H1 (cell line): ENCODE measurements around the gene DYNAP. TPM values are rescaled to one million over a fixed set of nuclear protein-coding genes. Genes with fewer than 3 reads are reported as not detected.

ENCODE experiments used
- EGR1 ChIP-seq: IDR thresholded peaks from 2 replicates; pipeline ENCODE4 v1.6.1; 2011; ENCODE audit warnings: low read depth, low read length, borderline replicate concordance
- HDAC2 ChIP-seq, 2 experiments: fragments of 300-600 bp in 1 of 2; sonication (generic) in 1 of 2; IDR thresholded peaks; 2 replicates each; pipeline ENCODE4 v1.6.1; 2011 to 2012; ENCODE audit warnings: low read depth in 2 of 2, low read length in 2 of 2, mild to moderate bottlenecking in 2 of 2, moderate library complexity in 2 of 2, borderline replicate concordance in 1 of 2, inconsistent platforms in 1 of 2
- JUND ChIP-seq: IDR thresholded peaks from 2 replicates; pipeline ENCODE4 v1.6.1; 2011; ENCODE audit warnings: mild to moderate bottlenecking, improper control_type of control experiment, low read length
- SIN3A ChIP-seq, 2 experiments: IDR thresholded peaks in 1 of 2; conservative IDR thresholded peaks in 1 of 2; 2 replicates each; pipeline ENCODE4 v1.6.1; 2011 to 2012; ENCODE audit warnings: low read length in 2 of 2, improper control_type of control experiment in 1 of 2, low read depth in 1 of 2, mild to moderate bottlenecking in 1 of 2
- TAF1 ChIP-seq: IDR thresholded peaks from 2 replicates; pipeline ENCODE4 v1.6.1; 2011; ENCODE audit warnings: mild to moderate bottlenecking, low read depth, low read length
- polyA plus RNA-seq, 7 experiments: library from polyadenylated mRNA; depleted of rRNA in 3 of 7; stranded (reverse) in 5 of 7; unstranded in 2 of 7; fragments of >200 nt in 5 of 7; fragments of 200-250 nt in 2 of 7; gene quantifications; 1 replicate in 5 of 7; 2 replicates in 1 of 7; 4 replicates in 1 of 7; pipeline versions ENCODE4 v1.2.1 to v1.2.3, GENCODE V29; 2011 to 2013; ENCODE audit warnings: missing spikeins in 2 of 7, mixed read lengths in 2 of 7
- total RNA-seq: library from RNA; stranded (reverse); fragmentation: NEBNext Ultra II Directional; extraction: Animal tissue kit (Norgen Biotek cat#: 25700); gene quantifications from 2 replicates; pipeline ENCODE4 v1.2.1, GENCODE V29; 2021
- TF ChIP-seq, protein P1 (sequence below): fragments of 300-600 bp; sonication (generic); IDR thresholded peaks from 2 replicates; pipeline ENCODE4 v1.7.1; 2012; ENCODE audit warnings: low read length, moderate library complexity, mild to moderate bottlenecking, inconsistent platforms; ENCODE audit not compliant: insufficient replicate concordance

Gene DYNAP
- total and polyA plus RNA-seq, 2 of the 8 experiments (the other 6 are each of a cell fraction or from before 2014, with no cell fraction given) = 0.22 to 1.5 TPM

DNA sequence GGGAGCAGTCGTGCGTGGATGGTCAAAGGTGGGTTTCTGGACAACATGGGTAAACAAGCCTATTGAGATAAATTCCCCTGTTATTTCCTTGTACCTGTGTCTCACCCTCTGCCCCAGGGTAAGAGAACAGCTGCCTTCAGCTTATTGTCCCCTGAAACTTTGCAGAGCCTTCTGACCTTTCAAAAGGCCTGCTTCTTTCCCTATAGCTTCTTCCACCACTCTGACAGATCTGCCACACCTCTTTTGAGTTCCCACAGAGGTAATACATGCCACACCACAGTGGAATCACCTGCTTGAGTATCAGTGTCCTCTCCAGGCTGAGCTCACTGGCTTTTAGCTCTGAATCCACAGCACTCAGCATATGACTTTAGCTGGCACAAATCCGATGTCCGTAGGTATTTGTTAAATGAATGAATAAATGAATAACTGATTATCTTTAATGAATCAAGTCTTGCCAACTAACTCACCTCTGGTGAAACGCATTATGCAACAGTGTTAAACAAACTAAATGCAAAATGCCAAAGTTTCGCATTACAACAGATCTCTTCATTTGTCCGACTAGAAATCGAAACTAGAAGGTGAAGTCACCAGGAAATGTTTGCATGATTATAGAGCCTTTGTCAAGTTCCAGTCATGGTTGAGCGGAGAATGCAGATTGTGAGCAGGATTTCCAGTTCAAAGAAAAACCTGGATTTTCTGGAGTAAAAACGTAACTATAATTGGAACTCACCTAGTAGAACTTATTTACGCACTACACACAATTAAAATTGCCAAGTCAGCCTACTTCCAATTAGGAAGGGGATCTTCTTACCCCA is 16.4 kb downstream of the DYNAP start (continued):
- TF ChIP-seq, protein P1, sequence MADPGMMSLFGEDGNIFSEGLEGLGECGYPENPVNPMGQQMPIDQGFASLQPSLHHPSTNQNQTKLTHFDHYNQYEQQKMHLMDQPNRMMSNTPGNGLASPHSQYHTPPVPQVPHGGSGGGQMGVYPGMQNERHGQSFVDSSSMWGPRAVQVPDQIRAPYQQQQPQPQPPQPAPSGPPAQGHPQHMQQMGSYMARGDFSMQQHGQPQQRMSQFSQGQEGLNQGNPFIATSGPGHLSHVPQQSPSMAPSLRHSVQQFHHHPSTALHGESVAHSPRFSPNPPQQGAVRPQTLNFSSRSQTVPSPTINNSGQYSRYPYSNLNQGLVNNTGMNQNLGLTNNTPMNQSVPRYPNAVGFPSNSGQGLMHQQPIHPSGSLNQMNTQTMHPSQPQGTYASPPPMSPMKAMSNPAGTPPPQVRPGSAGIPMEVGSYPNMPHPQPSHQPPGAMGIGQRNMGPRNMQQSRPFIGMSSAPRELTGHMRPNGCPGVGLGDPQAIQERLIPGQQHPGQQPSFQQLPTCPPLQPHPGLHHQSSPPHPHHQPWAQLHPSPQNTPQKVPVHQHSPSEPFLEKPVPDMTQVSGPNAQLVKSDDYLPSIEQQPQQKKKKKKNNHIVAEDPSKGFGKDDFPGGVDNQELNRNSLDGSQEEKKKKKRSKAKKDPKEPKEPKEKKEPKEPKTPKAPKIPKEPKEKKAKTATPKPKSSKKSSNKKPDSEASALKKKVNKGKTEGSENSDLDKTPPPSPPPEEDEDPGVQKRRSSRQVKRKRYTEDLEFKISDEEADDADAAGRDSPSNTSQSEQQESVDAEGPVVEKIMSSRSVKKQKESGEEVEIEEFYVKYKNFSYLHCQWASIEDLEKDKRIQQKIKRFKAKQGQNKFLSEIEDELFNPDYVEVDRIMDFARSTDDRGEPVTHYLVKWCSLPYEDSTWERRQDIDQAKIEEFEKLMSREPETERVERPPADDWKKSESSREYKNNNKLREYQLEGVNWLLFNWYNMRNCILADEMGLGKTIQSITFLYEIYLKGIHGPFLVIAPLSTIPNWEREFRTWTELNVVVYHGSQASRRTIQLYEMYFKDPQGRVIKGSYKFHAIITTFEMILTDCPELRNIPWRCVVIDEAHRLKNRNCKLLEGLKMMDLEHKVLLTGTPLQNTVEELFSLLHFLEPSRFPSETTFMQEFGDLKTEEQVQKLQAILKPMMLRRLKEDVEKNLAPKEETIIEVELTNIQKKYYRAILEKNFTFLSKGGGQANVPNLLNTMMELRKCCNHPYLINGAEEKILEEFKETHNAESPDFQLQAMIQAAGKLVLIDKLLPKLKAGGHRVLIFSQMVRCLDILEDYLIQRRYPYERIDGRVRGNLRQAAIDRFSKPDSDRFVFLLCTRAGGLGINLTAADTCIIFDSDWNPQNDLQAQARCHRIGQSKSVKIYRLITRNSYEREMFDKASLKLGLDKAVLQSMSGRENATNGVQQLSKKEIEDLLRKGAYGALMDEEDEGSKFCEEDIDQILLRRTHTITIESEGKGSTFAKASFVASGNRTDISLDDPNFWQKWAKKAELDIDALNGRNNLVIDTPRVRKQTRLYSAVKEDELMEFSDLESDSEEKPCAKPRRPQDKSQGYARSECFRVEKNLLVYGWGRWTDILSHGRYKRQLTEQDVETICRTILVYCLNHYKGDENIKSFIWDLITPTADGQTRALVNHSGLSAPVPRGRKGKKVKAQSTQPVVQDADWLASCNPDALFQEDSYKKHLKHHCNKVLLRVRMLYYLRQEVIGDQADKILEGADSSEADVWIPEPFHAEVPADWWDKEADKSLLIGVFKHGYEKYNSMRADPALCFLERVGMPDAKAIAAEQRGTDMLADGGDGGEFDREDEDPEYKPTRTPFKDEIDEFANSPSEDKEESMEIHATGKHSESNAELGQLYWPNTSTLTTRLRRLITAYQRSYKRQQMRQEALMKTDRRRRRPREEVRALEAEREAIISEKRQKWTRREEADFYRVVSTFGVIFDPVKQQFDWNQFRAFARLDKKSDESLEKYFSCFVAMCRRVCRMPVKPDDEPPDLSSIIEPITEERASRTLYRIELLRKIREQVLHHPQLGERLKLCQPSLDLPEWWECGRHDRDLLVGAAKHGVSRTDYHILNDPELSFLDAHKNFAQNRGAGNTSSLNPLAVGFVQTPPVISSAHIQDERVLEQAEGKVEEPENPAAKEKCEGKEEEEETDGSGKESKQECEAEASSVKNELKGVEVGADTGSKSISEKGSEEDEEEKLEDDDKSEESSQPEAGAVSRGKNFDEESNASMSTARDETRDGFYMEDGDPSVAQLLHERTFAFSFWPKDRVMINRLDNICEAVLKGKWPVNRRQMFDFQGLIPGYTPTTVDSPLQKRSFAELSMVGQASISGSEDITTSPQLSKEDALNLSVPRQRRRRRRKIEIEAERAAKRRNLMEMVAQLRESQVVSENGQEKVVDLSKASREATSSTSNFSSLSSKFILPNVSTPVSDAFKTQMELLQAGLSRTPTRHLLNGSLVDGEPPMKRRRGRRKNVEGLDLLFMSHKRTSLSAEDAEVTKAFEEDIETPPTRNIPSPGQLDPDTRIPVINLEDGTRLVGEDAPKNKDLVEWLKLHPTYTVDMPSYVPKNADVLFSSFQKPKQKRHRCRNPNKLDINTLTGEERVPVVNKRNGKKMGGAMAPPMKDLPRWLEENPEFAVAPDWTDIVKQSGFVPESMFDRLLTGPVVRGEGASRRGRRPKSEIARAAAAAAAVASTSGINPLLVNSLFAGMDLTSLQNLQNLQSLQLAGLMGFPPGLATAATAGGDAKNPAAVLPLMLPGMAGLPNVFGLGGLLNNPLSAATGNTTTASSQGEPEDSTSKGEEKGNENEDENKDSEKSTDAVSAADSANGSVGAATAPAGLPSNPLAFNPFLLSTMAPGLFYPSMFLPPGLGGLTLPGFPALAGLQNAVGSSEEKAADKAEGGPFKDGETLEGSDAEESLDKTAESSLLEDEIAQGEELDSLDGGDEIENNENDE = peak; percentile 71
- TF ChIP-seq TAF1 = no peak
- TF ChIP-seq HDAC2 (IDR thresholded peaks at IDR 0.05; ENCODE audit: borderline replicate concordance in 1 of 2, low read depth in 2 of 2, low read length in 2 of 2) = peak in 1 of 2 experiments; percentile 10; a peak in 1 of 4 replicates
- TF ChIP-seq SIN3A (conservative IDR thresholded peaks at IDR 0.05 in 1 of 2, IDR thresholded peaks at IDR 0.05 in 1 of 2; ENCODE audit: low read depth in 1 of 2, low read length in 2 of 2) = 0 out of 4 replicates have a peak, but pooled peaks of 1 of the 2 experiments have one; percentile 57
- TF ChIP-seq JUND = no peak; the same call in 1 of the 2 replicates
- TF ChIP-seq EGR1 = no peak
